GM12878 (cell line): ENCODE data around the gene C2orf92. TPM values are rescaled to one million over a fixed set of nuclear protein-coding genes. Genes with fewer than 3 reads are reported as not detected.

Experiments used
- ATAC-seq: fragments of 200-7000 bp; cut with Tn5 transposase; 3 replicates; pipeline ENCODE4 v1.9.1; 2020; ENCODE audit warnings: mild to moderate bottlenecking, moderate library complexity
- BruUV-seq: library from RNA; stranded (reverse); fragments of 400-500 nt; replicated peaks from 2 replicates; lab custom pipeline; 2021; lab: Mats Ljungman, UMichigan
- CTCF ChIA-PET: fragments of 300-600 bp; sonication (Branson Sonifier 250); formaldehyde crosslinking; extraction: SDS; loops from one replicate; lab custom pipeline; 2021; ENCODE audit warnings: inconsistent platforms; lab: Yijun Ruan, JAX
- POLR2A ChIA-PET: fragments of 350-600 bp; formaldehyde crosslinking; extraction: SDS; loops from one replicate; lab custom pipeline; 2021; ENCODE audit warnings: inconsistent platforms; lab: Charles Lee
- RAD21 ChIA-PET: fragments of 300-600 bp; sonication (Branson Sonifier 250); formaldehyde crosslinking; loops from one replicate; lab custom pipeline; 2023; ENCODE audit warnings: antibody characterized with exemption; ENCODE audit not compliant: unreplicated experiment; lab: Charles Lee
- SMC1A ChIA-PET: fragments of 300-600 bp; sonication (Branson Sonifier 250); formaldehyde crosslinking; loops from one replicate; lab custom pipeline; 2023; ENCODE audit not compliant: unreplicated experiment, uncharacterized antibody; lab: Charles Lee
- DNase-seq: peaks from one replicate; pipeline ENCODE4 v3.0.0-alpha.2; 2011; ENCODE audit warnings: low read depth, low spot score
- FAIRE-seq: peaks from 3 replicates; lab custom pipeline; 2011; peaks lifted over from hg19 to GRCh38; lab: Jason Lieb, UNC
- H2AFZ ChIP-seq: 2 replicates; pipeline ENCODE4 v1.6.0; 2011; ENCODE audit warnings: low read depth, low read length, control low read depth; ENCODE audit not compliant: control insufficient read depth
- H3K27ac ChIP-seq: 2 replicates; pipeline ENCODE4 v1.5.1; 2011; ENCODE audit warnings: control low read depth; ENCODE audit not compliant: control insufficient read depth, insufficient read depth
- H3K27me3 ChIP-seq, 2 experiments: replicated peaks in 1 of 2; 2 replicates each; pipeline versions ENCODE4 v1.6.0 to v1.6.1; 2011; ENCODE audit warnings: low read length in 1 of 2; ENCODE audit not compliant: control insufficient read depth in 2 of 2, insufficient read depth in 2 of 2
- H3K36me3 ChIP-seq, 2 experiments: 2 replicates each; pipeline ENCODE4 v1.5.1; 2011; ENCODE audit warnings: low read length in 1 of 2; ENCODE audit not compliant: control insufficient read depth in 2 of 2, insufficient read depth in 2 of 2
- H3K4me1 ChIP-seq: 2 replicates; pipeline ENCODE4 v1.6.1; 2011; ENCODE audit warnings: mild to moderate bottlenecking, low read length, moderate library complexity, mixed read lengths; ENCODE audit not compliant: control insufficient read depth, insufficient read depth
- H3K4me2 ChIP-seq: 2 replicates; pipeline ENCODE4 v1.6.0; 2011; ENCODE audit warnings: control low read depth; ENCODE audit not compliant: control insufficient read depth, insufficient read depth
- H3K4me3 ChIP-seq: fragments of 200-600 bp; sonication (generic); 2 replicates; pipeline ENCODE4 v1.5.1; 2016
- H3K79me2 ChIP-seq: 2 replicates; pipeline ENCODE4 v1.6.0; 2011; ENCODE audit warnings: low read length; ENCODE audit not compliant: control insufficient read depth, insufficient read depth
- H3K9ac ChIP-seq: 2 replicates; pipeline ENCODE4 v1.8.0; 2011; ENCODE audit warnings: low read length, control low read depth, mixed read lengths; ENCODE audit not compliant: control insufficient read depth, insufficient read depth
- H3K9me3 ChIP-seq: replicated peaks from 3 replicates; pipeline ENCODE4 v1.5.1; 2011; ENCODE audit warnings: mild to moderate bottlenecking, low read length; ENCODE audit not compliant: control insufficient read depth, insufficient read depth
- H4K20me1 ChIP-seq: 2 replicates; pipeline ENCODE4 v1.6.0; 2011; ENCODE audit not compliant: control insufficient read depth, insufficient read depth
- CHD4 ChIP-seq: fragments of 200-600 bp; sonication (generic); IDR thresholded peaks from 2 replicates; pipeline ENCODE4 v1.6.1; 2016; ENCODE audit warnings: mild to moderate bottlenecking
- EZH2 ChIP-seq: IDR thresholded peaks from 2 replicates; pipeline ENCODE4 v1.6.1; 2012; ENCODE audit warnings: low read depth, mild to moderate bottlenecking, control low read depth, inconsistent platforms, low read length, borderline replicate concordance; ENCODE audit not compliant: control insufficient read depth
- HDGF ChIP-seq: fragments of 450-650 bp; IDR thresholded peaks from 2 replicates; pipeline ENCODE4 v1.6.1; 2016; ENCODE audit warnings: antibody characterized with exemption
- NFYB ChIP-seq: IDR thresholded peaks from 2 replicates; pipeline ENCODE4 v1.6.1; 2011; ENCODE audit warnings: low read depth, mild to moderate bottlenecking, low read length, improper control_type of control experiment, moderate library complexity; ENCODE audit not compliant: insufficient read depth
- RAD21 ChIP-seq: IDR thresholded peaks from 2 replicates; pipeline ENCODE4 v1.6.1; 2011; ENCODE audit warnings: mild to moderate bottlenecking, low read depth, low read length, moderate library complexity; ENCODE audit not compliant: insufficient read depth
- SIN3A ChIP-seq: IDR thresholded peaks from 2 replicates; pipeline ENCODE4 v1.6.1; 2012; ENCODE audit warnings: low read depth, low read length, improper control_type of control experiment
- WGBS: methylation state at CpG from one replicate; pipeline ENCODE4 v1.1.6; 2016; ENCODE audit warnings: low lambda C conversion rate; ENCODE audit not compliant: insufficient replicate concordance, insufficient coverage; ENCODE audit errors: missing lambda C conversion rate; 5-methylcytosine and 5-hydroxymethylcytosine counted together
- in situ Hi-C: fragments of 300-500 bp; cut with MboI; formaldehyde crosslinking; loops from 9 replicates; pipeline ENCODE4 v1.14.3; 2018; ENCODE audit warnings: mixed read lengths
- intact Hi-C: fragments of 100-400 bp; cut with micrococcal nuclease; formaldehyde crosslinking; loops from one replicate; pipeline ENCODE4 v1.14.2; 2022; ENCODE audit not compliant: unreplicated experiment
- polyA plus RNA-seq, 11 experiments: library from polyadenylated mRNA; depleted of rRNA in 4 of 11; unstranded in 6 of 11; stranded (reverse) in 5 of 11; fragments of >200 nt; fragmentation: Nextera tagmentation in 4 of 11; fragmentation: Illumina TruSeq in 1 of 11; extraction: Ambion mirVana in 4 of 11; extraction: Trizol in 1 of 11; gene quantifications; 1 replicate in 1 of 11; 2 replicates in 10 of 11; pipeline versions ENCODE4 v1.2.1 to v1.2.3, GENCODE V29; 2011 to 2016; ENCODE audit warnings: inconsistent platforms in 2 of 11, missing spikeins in 2 of 11, low read depth in 1 of 11
- total RNA-seq, 4 experiments: library from RNA; depleted of rRNA in 3 of 4; stranded (reverse); fragments of >200 nt in 3 of 4; fragmentation: Illumina TruSeq in 1 of 4; extraction: Trizol in 1 of 4; gene quantifications; 2 replicates each; pipeline versions ENCODE4 v1.2.1 to v1.2.3, GENCODE V29; 2013 to 2021
- TF ChIP-seq, protein P1 (sequence below): fragments of 450-650 bp; IDR thresholded peaks from 2 replicates; pipeline ENCODE4 v1.6.1; 2017; ENCODE audit warnings: borderline replicate concordance
- TF ChIP-seq, protein P2 (sequence below): IDR thresholded peaks from 2 replicates; pipeline ENCODE4 v1.6.1; 2011; ENCODE audit warnings: borderline replicate concordance, low read depth, mild to moderate bottlenecking, moderate library complexity, mixed read lengths, low read length; ENCODE audit not compliant: insufficient read depth; ENCODE audit errors: extremely low read length
- TF ChIP-seq, protein P3 (sequence below): fragments of 450-650 bp; IDR thresholded peaks from 2 replicates; pipeline ENCODE4 v1.6.1; 2016; ENCODE audit warnings: mild to moderate bottlenecking

C2orf92 gene
- total and polyA plus RNA-seq, 10 of the 15 experiments (the other 5 are each of a cell fraction or from before 2014, with no cell fraction given): 0.40 to 10.1 (median 3.7) TPM

DNA sequence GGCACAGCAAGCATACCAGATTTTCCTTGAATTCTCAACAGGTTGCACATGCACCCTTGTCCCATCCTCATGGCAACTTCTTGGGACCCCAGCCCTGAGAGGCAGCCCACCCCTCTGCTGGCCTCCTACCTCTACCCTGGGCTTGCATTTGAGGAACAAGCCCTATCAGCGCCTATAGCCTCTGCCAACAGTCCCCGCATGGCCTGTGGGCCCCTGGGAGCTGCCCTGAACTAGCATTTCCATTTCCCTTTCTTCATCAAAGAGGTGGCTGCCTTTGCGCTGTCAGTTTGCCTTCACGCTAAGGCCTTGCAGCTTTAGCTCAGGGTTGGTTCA lies 38.5 kb downstream of the C2orf92 start (continued):
- no peak for TF ChIP-seq RAD21
- TF ChIP-seq, protein P1, sequence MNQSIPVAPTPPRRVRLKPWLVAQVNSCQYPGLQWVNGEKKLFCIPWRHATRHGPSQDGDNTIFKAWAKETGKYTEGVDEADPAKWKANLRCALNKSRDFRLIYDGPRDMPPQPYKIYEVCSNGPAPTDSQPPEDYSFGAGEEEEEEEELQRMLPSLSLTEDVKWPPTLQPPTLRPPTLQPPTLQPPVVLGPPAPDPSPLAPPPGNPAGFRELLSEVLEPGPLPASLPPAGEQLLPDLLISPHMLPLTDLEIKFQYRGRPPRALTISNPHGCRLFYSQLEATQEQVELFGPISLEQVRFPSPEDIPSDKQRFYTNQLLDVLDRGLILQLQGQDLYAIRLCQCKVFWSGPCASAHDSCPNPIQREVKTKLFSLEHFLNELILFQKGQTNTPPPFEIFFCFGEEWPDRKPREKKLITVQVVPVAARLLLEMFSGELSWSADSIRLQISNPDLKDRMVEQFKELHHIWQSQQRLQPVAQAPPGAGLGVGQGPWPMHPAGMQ: no peak
- TF ChIP-seq HDGF: no peak
- TF ChIP-seq EZH2: no peak
- TF ChIP-seq CHD4: no peak

DNA sequence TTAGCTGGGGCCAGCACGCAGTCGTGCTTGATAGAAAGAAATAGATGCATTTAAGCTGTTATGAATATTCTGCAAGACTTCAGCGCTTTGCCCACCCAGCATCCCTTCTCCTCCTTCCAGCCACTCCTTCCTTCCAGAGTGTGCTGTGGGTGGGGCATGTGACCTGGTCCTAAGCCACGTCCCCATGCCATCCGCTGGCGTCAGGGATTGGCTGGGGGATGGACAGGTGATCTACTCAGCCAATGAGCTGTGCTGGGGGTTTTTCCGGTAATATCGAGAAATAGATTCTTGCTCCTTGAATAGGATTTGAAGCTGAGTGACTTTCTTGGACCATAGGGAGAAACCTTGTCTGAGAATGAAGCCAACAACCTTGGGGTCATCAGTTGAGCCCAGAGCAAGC lies 39.1 kb downstream of the C2orf92 start:
- Histone ChIP-seq H3K9ac (no peak overlapping the region), H3K4me1 (0 out of 2 replicates have a peak, but pooled peaks cover 3% of the 10 kb centered on the region), H3K4me2 (no peak overlapping the region), H2AFZ (no peak overlapping the region), H3K4me3 (no peak overlapping the region), H3K79me2 (no peaks in the 10 kb centered on the region), H3K36me3 (no peaks in the 10 kb centered on the region), H3K27ac (no peak overlapping the region), H3K9me3 (no peaks in the 10 kb centered on the region), H3K27me3 (no peaks in the 10 kb centered on the region), H4K20me1 (no peaks in the 10 kb centered on the region)
- intact Hi-C loops (loop anchor here (10.0 kb wide), 1 partner anchor 476 kb away; no protein-coding TSS in a partner anchor), in situ Hi-C loops (no loop called here)
- SMC1A ChIA-PET: interaction anchor here (1.6 to 2.9 kb wide), 3 partner anchors 9 to 676 kb away, joined by 3 to 15 read pairs (median 6); no protein-coding TSS in a partner anchor
- 55% methylated on average over 8 of the region's 8 CpGs for WGBS
- CTCF ChIA-PET: interaction anchor here (1.2 to 4.0 kb wide), 6 partner anchors 10 to 677 kb away, joined by 3 to 40 read pairs (median 4); no protein-coding TSS in a partner anchor
- peak; percentile 46 for ATAC-seq
- no peak for DNase-seq
- POLR2A ChIA-PET: interaction anchor here (0.7 kb wide), 1 partner anchor 43 kb away, joined by 3 read pairs; no protein-coding TSS in a partner anchor
- TF ChIP-seq, protein P2, sequence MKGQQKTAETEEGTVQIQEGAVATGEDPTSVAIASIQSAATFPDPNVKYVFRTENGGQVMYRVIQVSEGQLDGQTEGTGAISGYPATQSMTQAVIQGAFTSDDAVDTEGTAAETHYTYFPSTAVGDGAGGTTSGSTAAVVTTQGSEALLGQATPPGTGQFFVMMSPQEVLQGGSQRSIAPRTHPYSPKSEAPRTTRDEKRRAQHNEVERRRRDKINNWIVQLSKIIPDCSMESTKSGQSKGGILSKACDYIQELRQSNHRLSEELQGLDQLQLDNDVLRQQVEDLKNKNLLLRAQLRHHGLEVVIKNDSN: peak; percentile 13
- TF ChIP-seq SIN3A (no peak), NFYB (peak; percentile 60)
- TF ChIP-seq, protein P3, sequence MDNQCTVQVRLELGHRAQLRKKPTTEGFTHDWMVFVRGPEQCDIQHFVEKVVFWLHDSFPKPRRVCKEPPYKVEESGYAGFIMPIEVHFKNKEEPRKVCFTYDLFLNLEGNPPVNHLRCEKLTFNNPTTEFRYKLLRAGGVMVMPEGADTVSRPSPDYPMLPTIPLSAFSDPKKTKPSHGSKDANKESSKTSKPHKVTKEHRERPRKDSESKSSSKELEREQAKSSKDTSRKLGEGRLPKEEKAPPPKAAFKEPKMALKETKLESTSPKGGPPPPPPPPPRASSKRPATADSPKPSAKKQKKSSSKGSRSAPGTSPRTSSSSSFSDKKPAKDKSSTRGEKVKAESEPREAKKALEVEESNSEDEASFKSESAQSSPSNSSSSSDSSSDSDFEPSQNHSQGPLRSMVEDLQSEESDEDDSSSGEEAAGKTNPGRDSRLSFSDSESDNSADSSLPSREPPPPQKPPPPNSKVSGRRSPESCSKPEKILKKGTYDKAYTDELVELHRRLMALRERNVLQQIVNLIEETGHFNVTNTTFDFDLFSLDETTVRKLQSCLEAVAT: no peak
- no peak for FAIRE-seq
- RAD21 ChIA-PET: interaction anchor here (0.8 to 3.5 kb wide), 4 partner anchors 10 to 676 kb away, joined by 3 to 15 read pairs (median 5); no protein-coding TSS in a partner anchor
- BruUV-seq: no TSS peak
